HG02885 (cell line): Measurements from ENCODE around the gene SMYD2.
A peak's percentile ranks its signal among the peaks of the same experiment; 100 is the strongest.

Experiments used
- ATAC-seq: cut with Tn5 transposase; IDR thresholded peaks from one replicate; pipeline ENCODE4 v1.9.1; 2021; ENCODE audit warnings: mild to moderate bottlenecking; ENCODE audit not compliant: unreplicated experiment, poor library complexity

SMYD2 gene

GRCh38 chr1:214281021-214281719 is at the start of gene SMYD2:
Gene SMYD2 (plus strand): TSS chr1:214281159. CDS start chr1:214281255, 96 bp downstream.
- ATAC-seq: peak; percentile 70

GRCh38 chr1:214233856-214234634 is 46.9 kb upstream of the SMYD2 start:
- no peak for ATAC-seq

- no peak for ATAC-seq
Measured at GRCh38 chr1:214234635-214235025, 46.3 kb upstream of the SMYD2 start.

GRCh38 chr1:214236477-214236876 is 44.5 kb upstream of the SMYD2 start:
- ATAC-seq: no peak

- ATAC-seq: no peak
Measured at GRCh38 chr1:214241060-214241459, 39.9 kb upstream of the SMYD2 start.

GRCh38 chr1:214244252-214244651 is 36.7 kb upstream of the SMYD2 start:
- no peak for ATAC-seq

GRCh38 chr1:214244841-214245240 is 36.1 kb upstream of the SMYD2 start:
- ATAC-seq: no peak

- ATAC-seq: no peak
Measured at GRCh38 chr1:214247501-214248041, 33.4 kb upstream of the SMYD2 start.

GRCh38 chr1:214248311-214249085 is 32.5 kb upstream of the SMYD2 start:
- no peak for ATAC-seq

- no peak for ATAC-seq
Measured at GRCh38 chr1:214249651-214250050, 31.3 kb upstream of the SMYD2 start.

GRCh38 chr1:214251354-214251753 is 29.6 kb upstream of the SMYD2 start:
- ATAC-seq: no peak

GRCh38 chr1:214255509-214255908 is 25.4 kb upstream of the SMYD2 start:
- ATAC-seq: no peak

- ATAC-seq: peak; percentile 54
Measured at GRCh38 chr1:214259353-214259977, 21.5 kb upstream of the SMYD2 start.

GRCh38 chr1:214260561-214261205 is 20.3 kb upstream of the SMYD2 start:
- no peak for ATAC-seq

GRCh38 chr1:214261206-214262123 is 19.5 kb upstream of the SMYD2 start:
- peak; percentile 95 for ATAC-seq

GRCh38 chr1:214264196-214264595 is 16.8 kb upstream of the SMYD2 start:
- no peak for ATAC-seq

- no peak for ATAC-seq
Measured at GRCh38 chr1:214264976-214265375, 16.0 kb upstream of the SMYD2 start.

GRCh38 chr1:214270097-214270650 is 10.8 kb upstream of the SMYD2 start:
- ATAC-seq: no peak
